Spleen (tissue), 11 donors: ENCODE results near the gene GIPC3. TPM values are rescaled to one million over a fixed set of nuclear protein-coding genes. Genes with fewer than 3 reads are reported as not detected.

ENCODE experiments used
- DNase-seq: peaks from one replicate; pipeline ENCODE4 v3.0.0-alpha.2; 2020
- H3K27ac ChIP-seq, 8 donors: fragments of 200-600 bp; sonication (generic) in 7 of 8; 1 replicate in 4 of 8; 2 replicates in 4 of 8; pipeline versions ENCODE4 v1.5.0 to v1.8.0; 2016 to 2021; ENCODE audit warnings: inconsistent platforms in 4 of 8, mild to moderate bottlenecking in 4 of 8, moderate library complexity in 1 of 8
- H3K27me3 ChIP-seq, 7 donors: fragments of 200-600 bp; sonication (generic) in 6 of 7; replicated peaks in 1 of 7; 1 replicate in 4 of 7; 2 replicates in 3 of 7; pipeline versions ENCODE4 v1.5.0 to v1.8.0; 2016 to 2021; ENCODE audit warnings: inconsistent platforms in 3 of 7, mild to moderate bottlenecking in 1 of 7
- H3K36me3 ChIP-seq, 6 donors: fragments of 200-600 bp; sonication (generic) in 5 of 6; 1 replicate in 4 of 6; 2 replicates in 2 of 6; pipeline versions ENCODE4 v1.5.0 to v1.8.0; 2016 to 2021; ENCODE audit warnings: inconsistent platforms in 2 of 6
- H3K4me1 ChIP-seq, 6 donors: fragments of 200-600 bp; sonication (generic) in 5 of 6; 1 replicate in 3 of 6; 2 replicates in 3 of 6; pipeline versions ENCODE4 v1.5.0 to v1.8.0; 2016 to 2021; ENCODE audit warnings: inconsistent platforms in 3 of 6
- H3K4me3 ChIP-seq, 8 donors: fragments of 200-600 bp; sonication (generic) in 7 of 8; 1 replicate in 4 of 8; 2 replicates in 4 of 8; pipeline versions ENCODE4 v1.5.0 to v1.8.0; 2016 to 2021; ENCODE audit warnings: inconsistent platforms in 4 of 8, mild to moderate bottlenecking in 4 of 8, moderate library complexity in 2 of 8
- H3K9me3 ChIP-seq, 8 donors: fragments of 200-600 bp; sonication (generic) in 7 of 8; 1 replicate in 4 of 8; 2 replicates in 4 of 8; pipeline versions ENCODE4 v1.5.0 to v1.8.0; 2016 to 2021; ENCODE audit warnings: inconsistent platforms in 4 of 8
- POLR2A ChIP-seq, 3 donors: fragments of 450-650 bp; IDR thresholded peaks; one replicate each; pipeline ENCODE4 v1.5.1; 2017; ENCODE audit warnings: antibody characterized with exemption in 3 of 3, mild to moderate bottlenecking in 1 of 3
- POLR2AphosphoS5 ChIP-seq, 3 donors: sonication (generic); formaldehyde crosslinking; IDR thresholded peaks; one replicate each; pipeline ENCODE4 v1.5.1; 2017; ENCODE audit warnings: antibody characterized with exemption in 3 of 3
- WGBS, 5 donors: extraction: QIAGEN DNeasy Blood & Tissue Kit in 3 of 5; methylation state at CpG; one replicate each; pipeline versions ENCODE4 v1.1.5 to v1.1.7; 2013 to 2018; 5-methylcytosine and 5-hydroxymethylcytosine counted together
- intact Hi-C: fragments of 100-400 bp; cut with DNase I; formaldehyde crosslinking; loops from one replicate; pipeline ENCODE4 v1.15.0; 2023; ENCODE audit warnings: low total_unique reads
- polyA plus RNA-seq, 3 donors: library from polyadenylated mRNA; stranded (reverse); fragments of 200-250 nt; gene quantifications; one replicate each; pipeline ENCODE4 v1.2.1, GENCODE V29; 2013
- total RNA-seq, 7 donors: library from RNA; depleted of rRNA in 3 of 7; stranded (reverse); fragments of >200 nt in 3 of 7; fragmentation: NEBNext Ultra II Directional in 4 of 7; extraction: Animal tissue kit (Norgen Biotek cat#: 25700) in 4 of 7; gene quantifications; one replicate each; pipeline versions ENCODE4 v1.1.0 to v1.2.1, GENCODE V29; 2016 to 2021
- TF ChIP-seq, protein P1 (sequence below), 11 experiments: fragments of 200-600 bp in 7 of 11; fragments of 450-650 bp in 4 of 11; sonication (generic) in 4 of 11; IDR thresholded peaks in 8 of 11; conservative IDR thresholded peaks in 3 of 11; 1 replicate in 7 of 11; 2 replicates in 4 of 11; pipeline versions ENCODE4 v1.4.0 to v1.8.0; 2016 to 2021; ENCODE audit warnings: antibody characterized with exemption in 11 of 11, inconsistent platforms in 4 of 11, mild to moderate bottlenecking in 1 of 11
- donor health status: healthy with polysubstance abuse.
- donor health status: DM: no; HTN: no; CAD: no; lungs with moderate emphysema.
- donor health status: DM: no; HTN: no; CAD: no.
- donor health status: Bipolar disorder and iron deficiency.
- donor health status: healthy.
- donor health status: DM: no; HTN: no; CAD: no.
- donor health status: DM: yes; HTN: yes; CAD: no.

The GIPC3 gene
- total and polyA plus RNA-seq, 10 donors = 0.80 to 9.2 (median 5.1) TPM

DNA sequence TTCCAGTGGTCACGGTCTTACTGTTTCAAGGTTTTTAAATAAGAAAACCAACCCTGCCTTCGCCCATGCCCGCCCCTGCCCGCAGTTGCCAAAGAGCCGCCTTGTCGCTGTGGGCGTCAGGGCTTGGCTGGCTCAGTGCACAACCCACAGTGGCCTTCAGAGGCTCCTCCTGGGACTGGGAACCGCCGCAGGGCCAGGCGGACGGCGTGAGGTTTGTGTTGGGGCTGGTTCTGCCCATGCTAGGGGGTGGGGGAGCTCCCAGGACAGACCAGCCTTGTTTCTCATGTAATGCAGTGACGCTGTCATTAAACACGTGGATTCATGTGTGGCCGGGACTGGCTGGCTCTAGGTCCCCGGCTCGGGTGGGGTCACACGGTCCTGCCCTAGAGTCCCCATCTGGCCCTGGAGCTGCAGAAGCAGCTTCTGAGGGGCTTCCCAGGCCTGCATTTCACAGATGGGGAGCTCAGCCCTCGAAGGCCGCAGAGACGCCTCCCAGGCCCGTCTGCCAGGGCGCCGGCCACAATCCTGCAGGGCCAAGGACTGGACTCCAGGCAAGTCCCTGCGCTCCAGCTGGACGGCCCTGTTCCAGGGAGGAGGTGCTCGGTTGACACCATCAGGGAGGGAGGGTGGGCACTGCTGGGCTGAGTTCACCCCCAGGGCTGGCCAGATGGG is 48.7 kb upstream of the GIPC3 start:
- 67 to 81% (median 72%) methylated on average over 9 to 27 of the region's 27 CpGs for WGBS, 5 donors
- Histone ChIP-seq H3K4me3 (no peak overlapping the region), H3K36me3 (peaks cover 0 to 85% (median 55%) of the 10 kb centered on the region in 6 donors), H3K4me1 (peaks cover 0 to 25% (median 12%) of the 10 kb centered on the region in 6 donors), H3K9me3 (peaks cover 0 to 5% (median 0%) of the 10 kb centered on the region in 8 donors), H3K27me3 (no peaks in the 10 kb centered on the region), H3K27ac (peak overlapping the region in 6 of 8 donors; percentile 13 to 54 (median 35))
- no peak for DNase-seq
- TF ChIP-seq, protein P1, sequence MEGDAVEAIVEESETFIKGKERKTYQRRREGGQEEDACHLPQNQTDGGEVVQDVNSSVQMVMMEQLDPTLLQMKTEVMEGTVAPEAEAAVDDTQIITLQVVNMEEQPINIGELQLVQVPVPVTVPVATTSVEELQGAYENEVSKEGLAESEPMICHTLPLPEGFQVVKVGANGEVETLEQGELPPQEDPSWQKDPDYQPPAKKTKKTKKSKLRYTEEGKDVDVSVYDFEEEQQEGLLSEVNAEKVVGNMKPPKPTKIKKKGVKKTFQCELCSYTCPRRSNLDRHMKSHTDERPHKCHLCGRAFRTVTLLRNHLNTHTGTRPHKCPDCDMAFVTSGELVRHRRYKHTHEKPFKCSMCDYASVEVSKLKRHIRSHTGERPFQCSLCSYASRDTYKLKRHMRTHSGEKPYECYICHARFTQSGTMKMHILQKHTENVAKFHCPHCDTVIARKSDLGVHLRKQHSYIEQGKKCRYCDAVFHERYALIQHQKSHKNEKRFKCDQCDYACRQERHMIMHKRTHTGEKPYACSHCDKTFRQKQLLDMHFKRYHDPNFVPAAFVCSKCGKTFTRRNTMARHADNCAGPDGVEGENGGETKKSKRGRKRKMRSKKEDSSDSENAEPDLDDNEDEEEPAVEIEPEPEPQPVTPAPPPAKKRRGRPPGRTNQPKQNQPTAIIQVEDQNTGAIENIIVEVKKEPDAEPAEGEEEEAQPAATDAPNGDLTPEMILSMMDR (IDR thresholded peaks at IDR 0.05 in 8 of 11, conservative IDR thresholded peaks at IDR 0.05 in 3 of 11) = no peak
- TF ChIP-seq POLR2AphosphoS5 (IDR thresholded peaks at IDR 0.05) (peak; percentile 12 to 63 (median 44)), POLR2A (IDR thresholded peaks at IDR 0.05) (no peak)
- intact Hi-C loops = no loop called here

DNA sequence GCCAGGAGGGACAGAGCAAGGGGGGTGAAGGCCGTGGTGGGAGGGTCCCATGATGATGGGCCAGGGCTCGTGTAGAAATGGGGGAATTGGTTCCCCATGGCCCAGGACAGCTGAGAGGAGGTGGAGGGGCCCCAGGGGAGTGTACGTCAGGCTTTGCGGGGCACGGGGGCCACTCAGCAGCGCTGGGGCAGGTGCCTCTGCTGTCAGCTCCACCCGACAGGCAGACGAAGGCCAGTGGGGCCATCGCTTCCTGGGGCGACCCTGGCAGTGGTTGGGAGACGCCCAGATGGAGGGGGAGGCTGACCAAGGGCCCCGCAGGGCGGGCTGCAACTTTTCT is 48.2 kb upstream of the GIPC3 start:
- intact Hi-C loops = no loop called here
- H3K4me1 ChIP-seq = peaks cover 0 to 25% (median 12%) of the 10 kb centered on the region in 6 donors
- peaks cover 0 to 85% (median 51%) of the 10 kb centered on the region in 6 donors for H3K36me3 ChIP-seq
- TF ChIP-seq POLR2A (IDR thresholded peaks at IDR 0.05) = no peak
- TF ChIP-seq POLR2AphosphoS5 (IDR thresholded peaks at IDR 0.05) = peak in 2 of 3 donors; percentile 27 to 45
- no peak overlapping the region for H3K4me3 ChIP-seq
- H3K9me3 ChIP-seq = peaks cover 0 to 5% (median 0%) of the 10 kb centered on the region in 8 donors
- 53 to 71% (median 66%) methylated on average over 10 to 13 of the region's 13 CpGs for WGBS, 5 donors
- H3K27ac ChIP-seq = peak overlapping the region in 6 of 8 donors; percentile 13 to 54 (median 35)
- H3K27me3 ChIP-seq = no peaks in the 10 kb centered on the region
- DNase-seq = no peak

DNA sequence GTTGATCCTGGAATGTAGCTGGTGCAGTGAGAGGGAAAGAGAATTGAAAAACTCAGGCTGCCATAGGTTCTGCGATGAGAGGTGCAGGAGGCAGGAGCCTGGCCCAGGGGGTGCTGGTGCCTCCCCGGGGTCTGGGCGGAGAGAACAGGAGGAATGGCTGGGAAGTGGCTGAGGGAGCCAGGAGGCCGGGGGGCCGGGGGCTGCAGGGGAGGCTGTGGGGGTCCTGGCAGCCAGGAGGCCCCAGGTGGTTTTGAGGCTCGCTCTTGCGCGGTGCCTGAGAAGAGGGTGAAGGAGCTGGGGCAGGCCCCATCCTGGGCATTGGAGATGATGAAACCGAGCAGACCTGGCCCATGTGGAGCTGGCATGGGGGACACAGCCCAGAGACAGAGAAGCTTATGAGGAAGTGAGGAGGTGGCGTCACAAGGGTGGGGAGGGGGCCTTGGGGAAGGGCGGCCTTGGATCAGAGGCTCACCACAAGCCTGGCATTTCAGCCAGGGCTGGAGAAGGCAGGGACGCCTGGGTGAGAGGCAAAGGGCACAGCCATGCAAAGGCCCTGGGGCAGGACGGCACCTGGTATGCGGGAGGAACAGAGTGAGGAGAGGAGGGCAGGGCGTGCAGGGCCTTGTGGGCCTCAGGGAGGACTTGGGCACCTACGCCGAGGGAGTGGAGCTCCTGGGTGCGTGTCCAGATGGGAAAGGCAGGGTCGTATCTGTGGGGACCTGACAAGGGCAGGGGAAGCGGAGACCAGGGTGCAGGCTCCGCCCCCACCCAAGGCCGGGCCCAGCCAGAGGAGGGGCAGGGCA is 47.6 kb upstream of the GIPC3 start:
- H3K4me3 ChIP-seq = no peak overlapping the region
- 72 to 81% (median 79%) methylated on average over 21 to 22 of the region's 22 CpGs for WGBS, 5 donors
- H3K9me3 ChIP-seq = peaks cover 0 to 5% (median 0%) of the 10 kb centered on the region in 8 donors
- H3K27ac ChIP-seq = peak overlapping the region in 6 of 8 donors; percentile 8 to 54 (median 32)
- DNase-seq = no peak
- no peaks in the 10 kb centered on the region for H3K27me3 ChIP-seq
- intact Hi-C loops = no loop called here
- TF ChIP-seq POLR2A (IDR thresholded peaks at IDR 0.05) (no peak), POLR2AphosphoS5 (IDR thresholded peaks at IDR 0.05) (peak; percentile 54 to 77 (median 55))
- TF ChIP-seq, protein P1 (IDR thresholded peaks at IDR 0.05 in 8 of 11, conservative IDR thresholded peaks at IDR 0.05 in 3 of 11) = no peak
- peaks cover 0 to 85% (median 48%) of the 10 kb centered on the region in 6 donors for H3K36me3 ChIP-seq
- H3K4me1 ChIP-seq = peaks cover 0 to 25% (median 12%) of the 10 kb centered on the region in 6 donors

DNA sequence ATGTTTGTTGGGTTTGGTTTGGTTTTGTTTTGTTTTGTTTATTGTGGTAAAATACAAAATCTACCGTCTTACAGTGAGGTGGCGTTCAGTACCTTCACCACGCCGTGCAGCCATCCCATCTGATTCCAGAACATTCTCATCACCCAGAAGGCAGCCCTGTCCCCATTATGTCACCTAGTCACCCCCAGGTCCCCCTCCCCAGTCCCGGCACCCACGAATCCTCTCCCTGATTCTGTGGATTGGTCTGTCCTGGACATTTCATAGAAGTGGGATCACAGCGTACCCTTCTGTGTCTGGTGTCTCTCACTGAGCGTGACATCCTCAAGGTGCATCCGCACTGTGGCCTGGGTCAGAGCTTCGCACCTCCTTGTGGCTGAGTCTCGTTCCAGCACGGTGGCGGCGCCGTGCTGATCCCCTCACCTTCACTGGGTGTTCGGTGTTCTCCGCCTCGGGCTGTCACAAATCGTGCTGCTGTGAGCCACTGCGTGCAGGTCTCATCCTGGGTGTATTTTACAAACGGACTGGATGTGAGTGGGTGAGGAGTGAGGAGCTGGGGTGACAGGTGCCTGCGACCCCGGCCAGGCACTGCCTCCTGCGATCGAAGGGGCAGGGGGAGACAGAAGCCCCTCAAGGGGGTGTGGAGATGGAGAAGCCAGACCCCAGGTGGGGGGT is 46.9 kb upstream of the GIPC3 start:
- Histone ChIP-seq H3K27ac (peak overlapping the region in 2 of 8 donors; percentile 26 to 42), H3K4me1 (peaks cover 0 to 25% (median 12%) of the 10 kb centered on the region in 6 donors), H3K27me3 (no peaks in the 10 kb centered on the region), H3K4me3 (no peak overlapping the region), H3K36me3 (peaks cover 0 to 85% (median 43%) of the 10 kb centered on the region in 6 donors), H3K9me3 (peaks cover 0 to 5% (median 0%) of the 10 kb centered on the region in 8 donors)
- WGBS, 5 donors = 81 to 90% (median 87%) methylated on average over 22 to 25 of the region's 25 CpGs
- TF ChIP-seq POLR2A (IDR thresholded peaks at IDR 0.05) (no peak), POLR2AphosphoS5 (IDR thresholded peaks at IDR 0.05) (peak in 1 of 3 donors; percentile 15)
- TF ChIP-seq, protein P1 (IDR thresholded peaks at IDR 0.05 in 8 of 11, conservative IDR thresholded peaks at IDR 0.05 in 3 of 11) = no peak
- DNase-seq = no peak
- intact Hi-C loops = no loop called here
